ENCODE measurements around the gene PMPCB. TPM values are rescaled to one million over a fixed set of nuclear protein-coding genes. Genes with fewer than 3 reads are reported as not detected.

Gene PMPCB
- total RNA-seq, 1 donor: 79.6 TPM

GRCh38 chr7:103347507-103348267 lies 50.5 kb downstream of the PMPCB start, which contains the start of gene PSMC2:
PSMC2 (plus strand) TSS chr7:103347643; CDS start chr7:103347712, 69 bp downstream.
- H3K79me2 ChIP-seq (ENCODE audit: insufficient read depth, low read length): peaks cover 83% of the 10 kb centered on the region
- TF ChIP-seq, protein P1, sequence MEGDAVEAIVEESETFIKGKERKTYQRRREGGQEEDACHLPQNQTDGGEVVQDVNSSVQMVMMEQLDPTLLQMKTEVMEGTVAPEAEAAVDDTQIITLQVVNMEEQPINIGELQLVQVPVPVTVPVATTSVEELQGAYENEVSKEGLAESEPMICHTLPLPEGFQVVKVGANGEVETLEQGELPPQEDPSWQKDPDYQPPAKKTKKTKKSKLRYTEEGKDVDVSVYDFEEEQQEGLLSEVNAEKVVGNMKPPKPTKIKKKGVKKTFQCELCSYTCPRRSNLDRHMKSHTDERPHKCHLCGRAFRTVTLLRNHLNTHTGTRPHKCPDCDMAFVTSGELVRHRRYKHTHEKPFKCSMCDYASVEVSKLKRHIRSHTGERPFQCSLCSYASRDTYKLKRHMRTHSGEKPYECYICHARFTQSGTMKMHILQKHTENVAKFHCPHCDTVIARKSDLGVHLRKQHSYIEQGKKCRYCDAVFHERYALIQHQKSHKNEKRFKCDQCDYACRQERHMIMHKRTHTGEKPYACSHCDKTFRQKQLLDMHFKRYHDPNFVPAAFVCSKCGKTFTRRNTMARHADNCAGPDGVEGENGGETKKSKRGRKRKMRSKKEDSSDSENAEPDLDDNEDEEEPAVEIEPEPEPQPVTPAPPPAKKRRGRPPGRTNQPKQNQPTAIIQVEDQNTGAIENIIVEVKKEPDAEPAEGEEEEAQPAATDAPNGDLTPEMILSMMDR (IDR thresholded peaks at IDR 0.05; ENCODE audit: extremely low read depth, low read depth, low read length): no peak
- H3K36me3 ChIP-seq (ENCODE audit: insufficient read depth, low read length): no peaks in the 10 kb centered on the region
- DNase-seq (ENCODE audit: insufficient read length, low spot score, missing footprints): peak; percentile 88
- peaks cover 33% of the 10 kb centered on the region for H3K4me1 ChIP-seq (ENCODE audit: insufficient read depth, low read length)
- peak within 1 kb of the TSS; percentile 94 for H3K4me2 ChIP-seq (ENCODE audit: insufficient read depth, low read length)
- H2AFZ ChIP-seq (ENCODE audit: low read length): peak within 1 kb of the TSS; percentile 99
- no peaks in the 10 kb centered on the region for H3K27me3 ChIP-seq (ENCODE audit: insufficient read depth, low read length)
- peaks cover 29% of the 10 kb centered on the region for H4K20me1 ChIP-seq (ENCODE audit: insufficient read depth, low read length)
- no peaks in the 10 kb centered on the region for H3K9me3 ChIP-seq (ENCODE audit: low read depth, low read length)
- peak within 1 kb of the TSS; percentile 96 for H3K27ac ChIP-seq (ENCODE audit: low read depth, low read length)
- H3K4me3 ChIP-seq (ENCODE audit: insufficient read depth, low read length): peak within 1 kb of the TSS; percentile 96

GRCh38 chr7:103348452-103348851 lies 51.2 kb downstream of the PMPCB start:
- Histone ChIP-seq H3K27me3 (ENCODE audit: insufficient read depth, low read length) (no peaks in the 10 kb centered on the region), H3K27ac (ENCODE audit: low read depth, low read length) (peak overlapping the region; percentile 96)

GRCh38 chr7:103348959-103349358 lies 51.7 kb downstream of the PMPCB start:
- H3K4me1 ChIP-seq (ENCODE audit: insufficient read depth, low read length): peaks cover 26% of the 10 kb centered on the region
- H3K27me3 ChIP-seq (ENCODE audit: insufficient read depth, low read length): no peaks in the 10 kb centered on the region
- peaks cover 25% of the 10 kb centered on the region for H4K20me1 ChIP-seq (ENCODE audit: insufficient read depth, low read length)
- H3K4me3 ChIP-seq (ENCODE audit: insufficient read depth, low read length): peak overlapping the region; percentile 96
- peak overlapping the region; percentile 94 for H3K4me2 ChIP-seq (ENCODE audit: insufficient read depth, low read length)
- TF ChIP-seq, protein P1 (IDR thresholded peaks at IDR 0.05; ENCODE audit: extremely low read depth, low read depth, low read length): no peak
- peaks cover 83% of the 10 kb centered on the region for H3K79me2 ChIP-seq (ENCODE audit: insufficient read depth, low read length)
- no peak overlapping the region for H2AFZ ChIP-seq (ENCODE audit: low read length)
- no peaks in the 10 kb centered on the region for H3K9me3 ChIP-seq (ENCODE audit: low read depth, low read length)
- peaks cover 7% of the 10 kb centered on the region for H3K36me3 ChIP-seq (ENCODE audit: insufficient read depth, low read length)
- peak overlapping the region; percentile 40 for H3K27ac ChIP-seq (ENCODE audit: low read depth, low read length)
- no peak for DNase-seq (ENCODE audit: insufficient read length, low spot score, missing footprints)

More at GRCh38 chr7:103348452-103348851, 51.2 kb downstream of the PMPCB start:
- H3K4me2 ChIP-seq (ENCODE audit: insufficient read depth, low read length): peak overlapping the region; percentile 94
- H2AFZ ChIP-seq (ENCODE audit: low read length): no peak overlapping the region
- peaks cover 6% of the 10 kb centered on the region for H3K36me3 ChIP-seq (ENCODE audit: insufficient read depth, low read length)
- H3K79me2 ChIP-seq (ENCODE audit: insufficient read depth, low read length): peaks cover 83% of the 10 kb centered on the region
- no peaks in the 10 kb centered on the region for H3K9me3 ChIP-seq (ENCODE audit: low read depth, low read length)
- TF ChIP-seq, protein P1 (IDR thresholded peaks at IDR 0.05; ENCODE audit: extremely low read depth, low read depth, low read length): no peak
- H3K4me1 ChIP-seq (ENCODE audit: insufficient read depth, low read length): peaks cover 30% of the 10 kb centered on the region
- DNase-seq (ENCODE audit: insufficient read length, low spot score, missing footprints): no peak
- peaks cover 26% of the 10 kb centered on the region for H4K20me1 ChIP-seq (ENCODE audit: insufficient read depth, low read length)
- H3K4me3 ChIP-seq (ENCODE audit: insufficient read depth, low read length): peak overlapping the region; percentile 96

GRCh38 chr7:103349805-103350204 lies 52.6 kb downstream of the PMPCB start:
- no peak overlapping the region for H3K4me3 ChIP-seq (ENCODE audit: insufficient read depth, low read length)
- H3K79me2 ChIP-seq (ENCODE audit: insufficient read depth, low read length): peaks cover 83% of the 10 kb centered on the region
- TF ChIP-seq, protein P1 (IDR thresholded peaks at IDR 0.05; ENCODE audit: extremely low read depth, low read depth, low read length): no peak
- peaks cover 26% of the 10 kb centered on the region for H3K4me1 ChIP-seq (ENCODE audit: insufficient read depth, low read length)
- peak overlapping the region; percentile 94 for H3K4me2 ChIP-seq (ENCODE audit: insufficient read depth, low read length)
- H3K27me3 ChIP-seq (ENCODE audit: insufficient read depth, low read length): no peaks in the 10 kb centered on the region
- H3K36me3 ChIP-seq (ENCODE audit: insufficient read depth, low read length): peaks cover 15% of the 10 kb centered on the region
- no peak for DNase-seq (ENCODE audit: insufficient read length, low spot score, missing footprints)
- H4K20me1 ChIP-seq (ENCODE audit: insufficient read depth, low read length): peaks cover 25% of the 10 kb centered on the region
- no peak overlapping the region for H3K27ac ChIP-seq (ENCODE audit: low read depth, low read length)
- H3K9me3 ChIP-seq (ENCODE audit: low read depth, low read length): no peaks in the 10 kb centered on the region
- no peak overlapping the region for H2AFZ ChIP-seq (ENCODE audit: low read length)

All from osteoblast (primary cell).